ENCODE data around the gene KLHL29. TPM values are rescaled to one million over a fixed set of nuclear protein-coding genes. Genes with fewer than 3 reads are reported as not detected.

The KLHL29 gene
- total RNA-seq, 1 donor from 2014 or later, result 12.9 TPM

DNA sequence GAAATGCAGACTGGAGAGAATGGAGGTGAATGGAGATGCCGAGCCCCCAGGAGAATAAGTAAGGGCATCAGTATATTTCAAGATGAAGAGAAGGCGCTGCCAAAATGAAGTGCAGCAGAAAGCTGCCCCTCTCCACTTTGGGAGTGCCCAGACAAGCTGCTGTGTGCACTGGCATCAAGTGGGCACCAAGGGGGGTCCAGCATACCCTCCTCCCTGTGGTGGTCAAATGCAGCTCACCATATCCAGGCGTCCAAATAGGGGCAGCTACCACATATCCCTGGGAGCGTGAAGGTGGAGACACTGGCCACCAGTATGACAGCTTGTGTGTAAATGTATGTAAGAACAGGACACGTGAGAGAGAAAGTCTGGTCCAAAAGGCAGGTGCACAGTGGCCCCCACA, 236.6 kb downstream of the KLHL29 start:
- DNase-seq, result peak; percentile 19
- intact Hi-C loops (cut with DNase I), result no loop called here

DNA sequence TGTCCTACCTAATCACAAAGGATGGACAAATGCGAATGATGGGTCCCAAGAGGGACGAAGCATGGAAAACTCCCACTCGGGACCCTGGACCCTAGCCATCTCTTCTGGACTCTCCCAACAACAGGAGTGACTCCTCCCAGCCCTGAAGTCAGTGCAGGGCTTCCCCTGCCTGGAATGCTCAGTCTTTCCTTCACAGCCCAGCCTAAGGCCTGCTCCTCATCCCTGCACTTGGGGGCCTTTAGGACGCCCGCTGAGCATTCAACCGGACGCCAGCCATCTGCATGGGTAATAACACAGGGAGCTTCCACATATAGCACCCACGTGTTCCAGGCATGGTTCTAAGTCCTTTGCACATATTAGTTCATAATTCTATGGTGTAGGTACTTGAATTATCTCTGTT, 237.5 kb downstream of the KLHL29 start:
- H3K4me1 ChIP-seq, result no peaks in the 10 kb centered on the region
- H3K27me3 ChIP-seq (ENCODE audit: low read depth), result no peaks in the 10 kb centered on the region
- ATAC-seq (no peak), DNase-seq (peak; percentile 15)
- TF ChIP-seq, protein P1, sequence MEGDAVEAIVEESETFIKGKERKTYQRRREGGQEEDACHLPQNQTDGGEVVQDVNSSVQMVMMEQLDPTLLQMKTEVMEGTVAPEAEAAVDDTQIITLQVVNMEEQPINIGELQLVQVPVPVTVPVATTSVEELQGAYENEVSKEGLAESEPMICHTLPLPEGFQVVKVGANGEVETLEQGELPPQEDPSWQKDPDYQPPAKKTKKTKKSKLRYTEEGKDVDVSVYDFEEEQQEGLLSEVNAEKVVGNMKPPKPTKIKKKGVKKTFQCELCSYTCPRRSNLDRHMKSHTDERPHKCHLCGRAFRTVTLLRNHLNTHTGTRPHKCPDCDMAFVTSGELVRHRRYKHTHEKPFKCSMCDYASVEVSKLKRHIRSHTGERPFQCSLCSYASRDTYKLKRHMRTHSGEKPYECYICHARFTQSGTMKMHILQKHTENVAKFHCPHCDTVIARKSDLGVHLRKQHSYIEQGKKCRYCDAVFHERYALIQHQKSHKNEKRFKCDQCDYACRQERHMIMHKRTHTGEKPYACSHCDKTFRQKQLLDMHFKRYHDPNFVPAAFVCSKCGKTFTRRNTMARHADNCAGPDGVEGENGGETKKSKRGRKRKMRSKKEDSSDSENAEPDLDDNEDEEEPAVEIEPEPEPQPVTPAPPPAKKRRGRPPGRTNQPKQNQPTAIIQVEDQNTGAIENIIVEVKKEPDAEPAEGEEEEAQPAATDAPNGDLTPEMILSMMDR (IDR thresholded peaks at IDR 0.05), result no peak
- no peaks in the 10 kb centered on the region for H3K9me3 ChIP-seq
- H3K36me3 ChIP-seq, result no peaks in the 10 kb centered on the region
- intact Hi-C loops (cut with DNase I), result no loop called here
- H3K27ac ChIP-seq, result no peak overlapping the region
- H3K4me3 ChIP-seq, result no peak overlapping the region

More for the DNA sequence above, 236.6 kb downstream of the KLHL29 start:
- Histone ChIP-seq H3K27me3 (ENCODE audit: low read depth) (no peaks in the 10 kb centered on the region), H3K36me3 (no peaks in the 10 kb centered on the region), H3K9me3 (no peaks in the 10 kb centered on the region), H3K4me1 (peaks cover 7% of the 10 kb centered on the region), H3K4me3 (no peak overlapping the region), H3K27ac (no peak overlapping the region)
- TF ChIP-seq, protein P1 (IDR thresholded peaks at IDR 0.05), result no peak
- ATAC-seq, result no peak

DNA sequence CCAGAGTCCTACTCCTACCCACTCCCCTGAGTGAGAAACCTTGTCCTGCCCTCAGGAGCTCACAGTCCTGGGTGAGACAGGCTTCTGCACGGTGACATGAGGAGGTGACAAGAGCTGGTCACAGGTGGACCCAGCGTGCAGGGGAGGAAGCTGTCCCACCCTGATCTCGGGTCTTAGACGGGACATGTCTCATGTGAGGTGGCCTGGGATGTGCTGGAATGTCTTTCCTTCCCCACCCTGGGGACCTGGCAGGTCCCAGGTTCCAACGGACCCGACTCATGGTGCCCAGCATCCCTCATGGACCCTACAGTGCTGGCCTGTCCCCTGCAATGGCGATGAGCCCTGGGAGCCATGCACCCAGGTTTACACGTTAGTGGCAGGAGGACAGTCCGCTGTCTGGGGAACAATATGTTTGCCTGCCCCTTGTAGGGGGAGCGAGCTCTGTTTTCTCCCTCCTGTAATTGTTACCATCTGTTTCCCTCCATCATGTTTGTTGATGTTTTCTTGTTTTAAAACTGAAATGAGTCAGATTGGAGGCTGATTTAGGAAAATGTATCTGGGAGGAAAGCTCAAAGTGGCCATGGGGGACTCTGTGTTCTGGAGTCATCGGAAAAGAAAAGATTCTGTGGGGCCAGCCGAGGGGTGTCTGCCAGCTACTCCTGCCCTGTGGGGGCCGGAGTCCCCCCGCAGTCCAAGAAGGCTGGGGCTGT, 238.1 kb downstream of the KLHL29 start:
- H3K9me3 ChIP-seq, result no peaks in the 10 kb centered on the region
- no peak overlapping the region for H3K27ac ChIP-seq
- DNase-seq (peak; percentile 30), ATAC-seq (no peak)
- no peak overlapping the region for H3K4me3 ChIP-seq
- no peaks in the 10 kb centered on the region for H3K4me1 ChIP-seq
- intact Hi-C loops (cut with DNase I), result no loop called here
- no peaks in the 10 kb centered on the region for H3K27me3 ChIP-seq (ENCODE audit: low read depth)
- H3K36me3 ChIP-seq, result no peaks in the 10 kb centered on the region
- TF ChIP-seq, protein P1 (IDR thresholded peaks at IDR 0.05), result no peak

DNA sequence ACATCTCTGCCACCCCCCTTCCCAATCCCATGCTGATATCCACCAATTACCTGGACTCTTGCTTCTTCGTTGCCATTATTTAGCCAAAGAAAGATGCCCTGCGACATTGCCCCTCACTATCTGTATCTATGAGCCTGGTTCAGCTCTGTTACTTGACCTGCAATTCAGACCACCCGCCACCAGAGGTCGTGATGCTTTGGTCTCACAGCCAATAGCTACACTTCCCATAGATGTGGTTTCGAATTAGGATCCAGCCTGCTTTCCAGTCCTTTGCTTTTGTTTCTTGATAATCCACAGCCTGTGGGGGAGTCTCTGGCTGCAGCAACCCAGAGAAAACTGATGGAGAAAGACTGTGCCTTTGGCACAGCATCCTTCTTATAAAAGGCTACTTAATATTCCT, 239.4 kb downstream of the KLHL29 start:
- TF ChIP-seq, protein P1 (IDR thresholded peaks at IDR 0.05), result peak; percentile 23
- H3K4me1 ChIP-seq, result no peaks in the 10 kb centered on the region
- no peak overlapping the region for H3K4me3 ChIP-seq
- no peaks in the 10 kb centered on the region for H3K27me3 ChIP-seq (ENCODE audit: low read depth)
- intact Hi-C loops (cut with DNase I), result no loop called here
- H3K36me3 ChIP-seq, result no peaks in the 10 kb centered on the region
- ATAC-seq, result no peak
- no peaks in the 10 kb centered on the region for H3K9me3 ChIP-seq
- H3K27ac ChIP-seq, result no peak overlapping the region
- peak; percentile 33 for DNase-seq

DNA sequence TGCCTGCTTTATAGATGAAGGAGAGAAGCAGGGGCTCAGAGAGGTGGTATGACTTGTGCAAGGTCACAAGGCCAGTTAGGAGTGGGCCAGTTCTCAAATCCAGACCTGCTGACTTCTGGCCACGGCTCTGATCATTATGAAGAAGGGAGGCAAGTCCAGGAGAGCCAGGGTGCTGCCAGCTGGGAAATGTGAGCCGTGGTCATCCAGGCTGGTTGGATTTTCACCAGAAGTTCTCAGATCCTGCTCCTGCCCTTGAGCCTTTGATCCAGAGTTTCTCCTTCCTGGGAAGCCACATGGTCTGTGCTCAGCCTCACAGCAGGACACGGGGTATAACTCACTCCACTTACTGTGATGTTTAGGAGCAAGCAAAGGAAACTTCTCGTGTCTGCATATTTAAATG, 239.9 kb downstream of the KLHL29 start:
- ATAC-seq (no peak), DNase-seq (peak; percentile 2)
- Histone ChIP-seq H3K36me3 (no peaks in the 10 kb centered on the region), H3K4me3 (no peak overlapping the region), H3K27me3 (ENCODE audit: low read depth) (no peaks in the 10 kb centered on the region), H3K9me3 (no peaks in the 10 kb centered on the region), H3K4me1 (no peaks in the 10 kb centered on the region), H3K27ac (no peak overlapping the region)
- intact Hi-C loops (cut with DNase I), result no loop called here
- TF ChIP-seq, protein P1 (IDR thresholded peaks at IDR 0.05), result no peak
